NCI-H446 (cell line): ENCODE measurements around the gene ERN1.

Source experiments
- DNase-seq, 2 experiments: peaks; one replicate each; lab custom pipeline; 2025; lab: John Stamatoyannopoulos, UW

The ERN1 gene

GRCh38 chr17:64084086-64084939 lies 45.6 kb downstream of the ERN1 start:
- no peak for DNase-seq

DNA sequence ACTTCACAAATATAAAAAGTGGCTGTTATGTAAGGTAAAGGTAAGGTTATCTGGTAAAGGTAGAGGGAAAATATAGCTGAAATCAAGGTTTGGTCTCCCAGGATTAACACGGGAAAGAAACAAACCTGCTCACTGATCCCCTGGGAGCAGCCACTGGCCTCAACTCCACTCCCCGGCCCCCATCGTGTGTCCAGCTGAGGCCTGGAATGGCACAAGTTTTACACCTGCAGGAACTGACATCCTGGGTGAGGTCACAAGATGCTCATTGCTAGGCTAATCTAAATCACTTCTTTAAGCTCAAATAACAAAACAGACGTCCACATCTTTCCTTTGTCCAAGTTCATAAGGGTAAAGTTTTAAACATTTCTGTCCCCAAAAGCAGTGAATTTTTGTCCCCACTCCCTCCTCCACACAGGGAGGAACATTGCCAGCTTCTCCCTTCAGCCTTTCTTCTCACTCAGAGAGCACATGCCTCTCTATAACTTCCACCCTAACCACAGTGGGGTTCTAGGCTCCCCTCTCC lies 46.3 kb downstream of the ERN1 start:
- DNase-seq, result no peak

- no peak for DNase-seq
These were observed 46.9 kb downstream of the ERN1 start for GRCh38 chr17:64083093-64083492.

- DNase-seq, result peak; percentile 44 to 78
These were observed 47.8 kb downstream of the ERN1 start for GRCh38 chr17:64081802-64082799.

DNA sequence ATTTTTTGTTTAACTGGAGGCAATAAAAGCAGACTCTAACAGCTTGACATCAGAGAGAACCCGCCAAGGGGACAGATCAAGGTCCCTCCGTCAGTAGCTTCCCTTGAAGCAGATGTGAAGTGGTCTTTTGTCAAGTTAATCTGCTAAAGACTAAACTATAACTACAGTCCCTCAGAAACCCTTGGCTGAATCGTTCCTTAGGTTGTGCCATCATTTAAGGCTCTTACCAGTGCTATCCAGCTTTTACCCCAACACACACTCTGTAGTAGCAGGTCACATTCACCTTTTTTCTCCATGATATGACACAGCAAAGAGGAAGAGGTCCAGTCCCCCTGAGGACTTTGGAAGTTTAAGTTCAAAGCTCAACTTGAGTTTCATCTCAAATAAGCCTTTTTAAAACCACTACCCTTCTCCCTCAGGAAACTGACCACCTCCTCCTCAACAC lies 49.7 kb downstream of the ERN1 start:
- DNase-seq, result no peak

DNA sequence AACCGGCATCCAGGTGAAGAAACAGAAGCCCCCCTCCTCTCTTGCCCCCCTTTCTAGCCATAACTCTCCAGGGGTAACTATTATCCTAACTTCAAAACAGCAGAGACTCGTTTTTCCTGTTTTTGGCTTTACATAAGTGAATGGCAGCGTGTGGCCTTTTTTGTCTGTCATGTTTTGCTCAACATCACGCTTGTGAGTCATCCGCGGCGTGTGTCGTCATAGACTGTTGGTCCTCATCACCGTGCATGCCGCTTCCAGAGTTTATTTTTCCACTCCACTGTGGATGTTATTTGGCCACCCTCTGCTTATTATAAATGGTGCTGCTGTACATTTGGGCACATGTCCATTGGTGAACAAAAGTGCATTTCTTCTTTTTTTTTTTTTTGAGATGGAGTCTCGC lies 52.6 kb downstream of the ERN1 start:
- no peak for DNase-seq

GRCh38 chr17:64075913-64076312 lies 54.0 kb downstream of the ERN1 start:
- no peak for DNase-seq

DNA sequence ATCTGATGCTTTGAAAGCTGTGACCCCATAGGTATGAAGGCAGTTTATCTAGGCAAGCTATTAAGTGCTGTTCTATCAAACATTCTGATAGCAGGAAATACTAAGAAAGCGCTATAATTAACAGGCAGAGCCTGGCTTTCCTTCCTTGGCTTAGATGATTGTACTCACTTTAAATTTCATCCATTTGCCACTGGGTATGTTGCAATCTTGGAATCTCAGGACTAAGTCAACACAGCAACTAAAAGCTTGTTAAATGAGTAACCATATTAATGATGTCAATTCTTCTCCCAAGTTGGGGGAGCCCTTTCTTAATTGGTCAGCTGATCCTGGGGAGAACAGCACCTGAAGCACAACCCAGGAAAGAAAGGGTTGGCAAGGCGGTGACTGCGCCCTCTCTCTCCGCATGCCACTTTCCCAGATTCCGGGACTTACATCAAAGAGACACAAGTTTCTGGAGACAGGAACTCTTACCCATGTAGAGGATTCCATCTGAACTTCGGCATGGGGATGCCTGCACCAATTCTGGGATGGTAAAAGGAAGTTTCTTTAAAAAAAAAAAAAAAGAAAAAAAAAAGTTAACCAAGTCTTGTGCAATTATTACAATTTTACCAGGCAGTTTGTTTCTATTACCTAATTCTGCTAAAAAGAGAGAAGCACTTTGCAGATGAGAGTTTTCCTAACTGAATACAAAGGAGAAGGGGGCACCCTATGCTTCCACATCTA lies 55.1 kb downstream of the ERN1 start:
- DNase-seq, result no peak

- no peak for DNase-seq
These were observed 55.9 kb downstream of the ERN1 start for GRCh38 chr17:64073771-64074703.

GRCh38 chr17:64071111-64071510 lies 58.8 kb downstream of the ERN1 start:
- DNase-seq, result no peak

- DNase-seq, result no peak
These were observed 59.7 kb downstream of the ERN1 start for GRCh38 chr17:64070213-64070612.

GRCh38 chr17:64069143-64069542 lies 60.8 kb downstream of the ERN1 start:
- no peak for DNase-seq

GRCh38 chr17:64067657-64068056 lies 62.3 kb downstream of the ERN1 start:
- DNase-seq, result no peak

GRCh38 chr17:64066716-64067115 lies 63.2 kb downstream of the ERN1 start:
- DNase-seq, result no peak

- no peak for DNase-seq
These were observed 64.8 kb downstream of the ERN1 start for GRCh38 chr17:64065161-64065560.

GRCh38 chr17:64064331-64064730 lies 65.6 kb downstream of the ERN1 start:
- no peak for DNase-seq

GRCh38 chr17:64063766-64064224 lies 66.1 kb downstream of the ERN1 start:
- DNase-seq, result peak in 1 of 2 experiments; percentile 6

GRCh38 chr17:64063088-64063487 lies 66.9 kb downstream of the ERN1 start:
- no peak for DNase-seq

DNA sequence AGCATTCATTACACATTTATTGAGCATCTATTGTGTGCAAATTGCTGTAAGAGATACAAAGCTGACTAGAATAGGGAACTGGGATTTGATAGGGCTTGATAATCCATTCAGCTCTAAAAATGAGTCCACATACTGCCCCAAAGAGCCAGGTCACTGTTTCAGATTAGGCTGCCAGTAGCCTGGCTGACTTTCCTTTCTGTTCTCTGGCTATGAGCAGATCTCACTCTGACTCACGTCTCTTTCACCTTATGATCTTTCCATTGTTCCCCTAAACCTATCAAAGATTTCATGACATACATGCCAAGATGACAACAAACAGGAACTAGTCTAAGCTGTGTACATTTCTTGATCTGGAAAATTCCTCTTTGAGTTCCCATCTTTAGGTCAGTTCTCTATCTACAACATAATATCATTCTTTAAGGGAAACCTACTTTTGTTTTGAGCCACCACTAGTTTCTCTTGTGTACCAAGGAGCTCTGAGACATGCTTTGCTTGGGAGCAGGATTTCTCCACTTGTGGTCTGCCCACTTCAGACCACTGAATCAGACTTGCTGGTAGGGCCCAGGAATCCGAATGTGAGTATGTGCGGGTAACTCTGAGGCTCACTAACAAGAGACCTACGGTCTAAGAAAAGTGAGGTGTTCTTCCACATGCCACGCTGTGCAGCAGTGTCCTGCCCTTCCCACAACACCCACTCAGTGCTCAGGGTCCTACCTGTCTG lies 68.6 kb downstream of the ERN1 start:
- no peak for DNase-seq

GRCh38 chr17:64060331-64060730 lies 69.6 kb downstream of the ERN1 start:
- no peak for DNase-seq
